ENCODE results near the gene RNF182.
"Not testable (repeated sequence)": the region's sequence is repeated elsewhere in the genome, so short reads cannot be mapped to it uniquely, and the experiment has no call there.

RNF182 gene

GRCh38 chr6:13924949-13925881 is at the start of gene RNF182:
TSS of gene RNF182 (plus strand) at chr6:13924952. CDS start at chr6:13977120, 52,168 bp downstream.
- DNase-seq = peak; percentile 43

- DNase-seq = no peak
These were observed 47.7 kb upstream of the RNF182 start for GRCh38 chr6:13877051-13877450.

GRCh38 chr6:13880061-13880663 is 44.6 kb upstream of the RNF182 start:
- DNase-seq = not testable (repeated sequence)

- DNase-seq = no peak
These were observed 43.1 kb upstream of the RNF182 start for GRCh38 chr6:13881621-13882165.

GRCh38 chr6:13883966-13884365 is 40.8 kb upstream of the RNF182 start:
- DNase-seq = no peak

GRCh38 chr6:13884397-13884796 is 40.4 kb upstream of the RNF182 start:
- no peak for DNase-seq

GRCh38 chr6:13885601-13886000 is 39.2 kb upstream of the RNF182 start:
- no peak for DNase-seq

GRCh38 chr6:13886949-13887348 is 37.8 kb upstream of the RNF182 start:
- DNase-seq = no peak

- no peak for DNase-seq
These were observed 32.6 kb upstream of the RNF182 start for GRCh38 chr6:13892017-13892645.

GRCh38 chr6:13902922-13903321 is 21.8 kb upstream of the RNF182 start:
- no peak for DNase-seq

- no peak for DNase-seq
These were observed 21.4 kb upstream of the RNF182 start for GRCh38 chr6:13903364-13903763.

GRCh38 chr6:13907001-13907350 is 17.8 kb upstream of the RNF182 start:
- DNase-seq = no peak

GRCh38 chr6:13907614-13908215 is 17.0 kb upstream of the RNF182 start:
- DNase-seq = no peak

GRCh38 chr6:13908955-13909381 is 15.8 kb upstream of the RNF182 start:
- DNase-seq = peak; percentile 63

GRCh38 chr6:13910443-13910842 is 14.3 kb upstream of the RNF182 start:
- DNase-seq = no peak

- no peak for DNase-seq
These were observed 13.4 kb upstream of the RNF182 start for GRCh38 chr6:13911337-13911736.

GRCh38 chr6:13913226-13914001 is 11.3 kb upstream of the RNF182 start:
- DNase-seq = no peak

- DNase-seq = no peak
These were observed 10.4 kb upstream of the RNF182 start for GRCh38 chr6:13914351-13914750.

- DNase-seq = no peak
These were observed 9.1 kb upstream of the RNF182 start for GRCh38 chr6:13915561-13916229.

- DNase-seq = no peak
These were observed 8.4 kb upstream of the RNF182 start for GRCh38 chr6:13916230-13916944.

GRCh38 chr6:13917141-13917540 is 7.6 kb upstream of the RNF182 start:
- DNase-seq = no peak
